ENCODE data around the gene MED12L.

The MED12L gene

DNA sequence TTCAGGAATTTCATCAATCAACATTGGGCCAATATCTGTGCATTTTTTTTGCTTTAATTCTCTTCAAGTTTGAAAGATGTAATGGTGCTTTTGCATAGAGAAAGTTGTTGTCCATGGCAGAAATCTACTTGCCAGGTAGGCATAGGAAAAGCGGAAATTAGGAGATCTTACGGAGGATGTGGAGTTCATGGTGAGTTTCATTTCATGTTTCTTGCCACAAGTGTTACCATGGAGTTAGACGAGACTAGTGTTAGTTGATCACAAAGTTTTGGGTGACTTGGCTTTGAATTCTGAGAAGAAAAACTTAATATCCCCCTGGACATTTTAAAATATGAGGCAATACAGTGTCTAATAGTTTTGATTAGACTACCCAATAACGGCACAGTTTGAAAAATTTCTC lies 244.9 kb downstream of the MED12L start:
- no peak for DNase-seq

DNA sequence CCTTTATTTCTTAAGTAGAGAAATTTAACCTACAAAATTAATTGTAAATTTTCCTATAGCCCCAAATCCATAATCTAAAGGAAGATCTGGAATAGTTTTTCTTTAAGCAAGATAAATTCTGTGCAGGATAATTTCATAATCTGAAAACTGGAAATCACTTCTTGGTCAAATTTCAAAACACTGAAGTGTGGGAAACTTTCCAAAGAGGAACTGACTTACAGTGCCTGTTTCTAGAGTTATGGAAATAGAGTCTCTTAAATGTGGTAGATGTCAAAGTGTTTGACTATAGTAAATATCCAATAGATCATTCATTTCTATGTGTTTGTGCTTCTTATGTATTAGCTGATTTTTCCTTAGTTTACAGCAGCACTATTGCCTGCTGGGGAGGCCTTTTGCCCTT lies 245.4 kb downstream of the MED12L start:
- no peak for DNase-seq

DNA sequence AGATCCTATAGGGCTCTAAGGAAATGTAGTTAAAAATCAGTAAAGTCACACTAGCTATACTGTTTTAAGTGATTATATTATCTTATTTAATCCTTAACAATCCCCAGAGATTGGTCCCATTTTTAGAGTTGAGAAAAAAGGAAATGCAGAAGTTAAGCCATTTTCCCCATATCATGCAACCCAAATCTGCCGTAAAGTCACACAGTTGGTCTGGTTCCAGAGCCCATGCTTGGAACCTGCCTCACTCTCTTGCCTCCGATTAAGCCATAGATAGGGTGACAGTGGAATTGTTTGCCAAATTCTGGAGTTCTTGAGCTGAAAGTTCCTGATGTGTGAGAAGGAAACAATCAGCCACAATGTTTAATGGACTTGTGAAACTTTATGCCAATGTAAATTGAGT lies 246.2 kb downstream of the MED12L start:
- DNase-seq: no peak

DNA sequence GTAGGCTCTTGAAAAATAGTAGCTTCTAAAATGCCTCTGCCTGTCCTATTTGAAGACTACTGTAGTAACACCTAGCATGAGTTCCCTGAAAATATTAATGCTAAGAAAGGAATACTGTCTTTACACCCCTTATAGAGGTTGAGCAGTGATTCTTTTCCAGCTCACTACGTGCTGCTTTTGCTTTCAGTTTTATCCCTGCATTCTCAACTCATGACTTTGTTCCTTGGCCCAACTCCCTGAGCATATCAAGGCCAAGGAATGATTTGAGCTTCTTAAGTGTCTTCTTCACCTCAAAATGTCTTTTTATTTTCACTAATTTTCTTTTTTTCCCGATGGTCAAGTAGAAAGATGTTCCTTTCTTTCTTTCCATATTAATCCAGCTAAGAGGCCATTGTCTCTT lies 260.4 kb downstream of the MED12L start:
- DNase-seq: no peak

DNA sequence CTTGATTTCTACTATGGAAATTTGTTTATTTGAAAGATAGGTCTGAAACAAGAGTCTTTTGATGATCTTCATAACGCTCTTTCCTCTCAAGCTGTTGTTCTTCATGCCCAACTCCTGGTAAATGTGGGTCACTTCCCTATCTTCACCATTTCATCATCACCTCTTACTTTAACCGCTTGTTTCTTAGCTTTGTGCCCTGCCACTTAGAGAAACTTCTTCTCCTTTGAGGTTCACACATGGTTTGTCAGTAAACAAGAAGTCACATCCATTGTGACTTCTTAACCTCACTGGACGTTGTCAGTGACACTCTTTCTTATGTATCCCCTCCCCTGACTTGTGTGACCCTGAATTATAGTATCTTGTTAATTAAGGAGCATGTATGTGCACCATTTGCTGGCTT lies 260.8 kb downstream of the MED12L start:
- DNase-seq: no peak

DNA sequence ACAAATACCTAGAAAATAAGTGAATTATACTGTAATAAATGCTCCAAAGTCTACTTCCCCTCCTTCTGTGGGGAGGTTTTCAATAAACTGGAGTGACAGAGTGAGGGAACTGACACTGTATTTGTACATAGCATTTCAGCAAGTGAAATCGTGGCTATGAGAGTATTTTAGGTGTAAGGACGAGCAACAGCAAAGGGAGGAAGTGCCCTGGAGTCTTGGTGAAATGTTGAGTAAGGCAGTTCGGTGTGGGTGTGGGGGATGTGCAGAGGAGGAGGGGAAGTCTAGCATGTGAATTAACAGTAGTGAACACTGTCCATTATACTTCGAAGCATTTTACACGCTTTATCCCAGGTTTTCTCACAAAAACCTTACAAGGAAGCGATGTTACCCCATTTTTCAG lies 262.0 kb downstream of the MED12L start:
- no peak for DNase-seq

DNA sequence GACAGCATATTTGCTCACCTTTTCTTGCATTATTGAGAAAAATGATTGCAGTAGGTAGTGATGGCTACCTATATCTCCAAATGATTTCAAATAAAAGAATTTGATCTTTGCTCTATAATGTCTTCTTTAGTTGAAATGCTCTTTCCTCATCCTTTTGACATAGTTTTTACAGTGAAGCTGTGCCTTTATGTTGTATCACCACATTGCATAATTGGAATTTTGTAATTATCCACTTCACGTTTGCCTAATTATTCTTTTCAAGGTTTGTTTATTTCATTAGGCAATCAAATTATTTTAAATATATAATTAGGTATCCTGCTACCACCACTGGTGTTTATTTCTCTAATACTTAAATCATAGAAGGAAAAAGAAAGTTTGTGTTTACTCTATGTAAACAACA lies 265.2 kb downstream of the MED12L start:
- no peak for DNase-seq

DNA sequence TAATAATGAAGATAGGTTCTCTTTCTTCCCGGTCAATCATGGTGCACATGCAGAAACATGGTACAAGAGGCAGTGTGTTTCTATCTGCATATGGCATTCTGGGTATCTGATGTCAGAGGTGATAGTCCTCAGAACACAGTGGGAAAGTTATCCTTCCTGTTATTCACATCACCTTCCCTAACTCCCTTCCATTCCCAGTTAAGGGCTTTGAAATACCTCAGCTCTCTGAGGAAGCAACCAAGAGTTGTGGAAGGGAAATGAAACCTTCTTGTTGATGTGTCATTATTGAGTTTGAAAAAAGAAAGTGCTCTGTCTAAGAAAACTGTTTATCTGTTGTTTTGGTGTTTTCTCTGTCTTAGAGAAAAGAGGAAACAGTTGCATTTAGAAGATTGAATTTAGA lies 265.8 kb downstream of the MED12L start:
- no peak for DNase-seq

DNA sequence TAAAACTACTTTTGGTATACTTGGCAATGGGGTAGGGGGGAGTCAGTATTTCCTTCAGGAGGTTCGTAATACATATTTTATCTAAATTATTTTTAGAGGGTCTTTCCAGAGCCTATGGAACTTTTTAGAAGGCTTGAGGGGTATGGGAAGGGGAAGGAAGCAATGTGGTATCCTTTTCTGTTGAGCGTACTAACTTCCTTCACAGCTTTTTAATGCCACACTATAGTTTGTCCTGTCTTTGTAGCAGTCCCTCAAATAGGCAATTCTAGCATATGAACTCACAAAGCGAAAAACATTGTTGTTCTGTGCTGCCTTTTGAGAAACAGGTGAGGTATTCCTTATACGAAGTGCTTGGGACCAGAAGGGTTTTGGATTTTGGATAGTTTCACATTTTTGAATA lies 266.2 kb downstream of the MED12L start:
- no peak for DNase-seq

DNA sequence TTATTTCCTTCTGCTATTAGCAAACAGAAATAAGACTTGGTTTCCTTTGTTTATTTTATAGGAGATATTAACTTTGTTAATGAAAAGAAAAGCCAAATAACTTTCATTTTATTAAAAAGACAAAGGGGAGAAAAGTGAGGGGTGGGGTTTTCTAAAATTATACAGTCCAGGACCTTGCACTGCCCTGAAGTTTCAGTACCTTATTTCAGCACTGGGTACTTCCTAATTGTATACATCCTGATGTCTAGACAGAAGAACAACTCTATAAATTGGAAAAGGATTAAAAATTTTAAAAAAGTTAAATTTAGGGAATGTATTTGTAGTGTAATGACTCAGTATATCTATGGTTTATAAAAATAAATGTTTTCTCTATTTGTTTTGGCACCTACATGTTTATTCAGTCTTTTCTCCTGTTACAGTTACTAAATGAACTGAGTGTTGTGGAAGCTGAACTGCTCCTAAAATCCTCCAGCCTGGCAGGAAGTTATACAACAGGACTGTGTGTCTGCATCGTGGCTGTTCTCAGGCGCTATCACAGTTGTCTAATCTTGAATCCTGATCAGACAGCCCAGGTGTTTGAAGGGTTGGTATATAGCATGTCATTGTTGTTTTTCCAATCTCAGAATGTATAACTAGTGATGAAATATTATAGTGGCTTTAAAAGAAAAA lies 271.5 kb downstream of the MED12L start:
- DNase-seq: no peak

DNA sequence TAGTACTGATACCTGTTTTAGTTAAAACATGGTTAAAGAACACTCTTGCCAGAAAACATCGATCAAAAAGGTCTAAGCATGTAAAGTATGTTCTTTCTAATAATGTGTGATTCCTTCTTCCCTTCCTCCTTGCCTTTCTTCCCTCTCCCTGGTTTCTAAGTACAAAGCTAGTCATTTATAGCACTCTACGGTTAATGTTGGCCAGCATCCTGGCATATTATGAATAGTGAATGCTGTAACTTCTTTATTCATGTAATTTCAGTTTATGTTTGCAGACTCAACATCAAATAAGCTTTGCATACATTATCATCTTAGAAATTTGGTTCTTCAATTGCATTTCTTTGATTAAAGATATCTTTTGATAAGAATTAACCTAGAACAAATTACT lies 272.0 kb downstream of the MED12L start:
- DNase-seq: no peak

DNA sequence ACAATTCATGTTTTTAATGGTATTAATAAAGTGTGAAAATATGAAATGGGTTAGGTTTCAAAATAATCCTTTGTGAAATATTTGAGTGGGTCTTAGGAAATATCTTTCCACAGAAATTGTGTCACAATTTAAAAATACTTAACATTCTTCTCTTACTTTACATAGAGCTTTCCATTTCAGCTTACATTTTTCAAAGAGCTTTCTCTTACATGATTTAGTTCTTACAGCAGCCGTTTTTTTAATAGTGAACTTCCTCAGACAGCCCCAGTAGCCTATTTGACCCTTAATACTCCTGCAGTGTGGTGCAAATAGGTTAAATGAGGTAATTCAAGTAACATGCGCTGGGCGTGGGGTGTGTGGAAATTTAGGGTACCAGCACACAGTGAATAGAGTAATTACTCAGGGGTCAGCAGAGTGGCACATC lies 277.3 kb downstream of the MED12L start:
- no peak for DNase-seq

DNA sequence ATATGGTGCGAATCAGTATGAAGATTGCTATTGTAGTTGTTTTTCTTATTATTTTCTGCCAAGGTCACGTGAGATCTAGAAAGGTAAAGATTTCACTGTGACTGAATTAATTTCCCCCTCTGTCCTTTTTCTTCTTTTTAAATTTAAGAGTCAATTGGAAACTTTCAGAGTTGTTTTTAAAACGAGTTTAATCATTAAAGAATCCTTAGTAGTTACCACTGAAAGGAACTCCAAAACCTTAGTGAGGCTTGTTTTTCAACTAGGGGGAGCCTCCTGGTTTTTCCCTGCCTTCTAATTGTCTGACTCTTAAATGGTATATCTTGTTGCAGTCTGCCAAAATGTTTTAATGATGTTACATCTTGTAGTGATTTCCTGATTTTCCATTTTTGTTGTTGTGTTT lies 281.5 kb downstream of the MED12L start:
- no peak for DNase-seq

DNA sequence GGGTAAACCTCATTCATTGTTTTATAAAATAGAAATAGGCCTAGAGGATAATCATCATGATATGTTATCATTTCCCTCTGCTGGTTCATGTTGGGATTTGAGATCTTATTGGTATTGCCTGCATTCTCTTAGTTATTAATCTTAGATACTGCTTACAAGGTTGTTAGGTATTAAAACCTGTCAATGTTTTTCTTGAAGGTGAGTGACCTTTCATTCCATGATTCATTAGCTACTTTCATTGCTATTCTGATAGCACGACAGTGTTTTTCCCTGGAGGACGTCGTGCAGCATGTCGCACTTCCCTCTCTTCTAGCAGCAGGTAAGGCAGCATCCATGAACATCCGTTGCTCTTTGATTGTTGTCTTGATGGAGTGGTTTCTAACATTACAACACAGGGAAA lies 282.0 kb downstream of the MED12L start:
- DNase-seq: no peak

DNA sequence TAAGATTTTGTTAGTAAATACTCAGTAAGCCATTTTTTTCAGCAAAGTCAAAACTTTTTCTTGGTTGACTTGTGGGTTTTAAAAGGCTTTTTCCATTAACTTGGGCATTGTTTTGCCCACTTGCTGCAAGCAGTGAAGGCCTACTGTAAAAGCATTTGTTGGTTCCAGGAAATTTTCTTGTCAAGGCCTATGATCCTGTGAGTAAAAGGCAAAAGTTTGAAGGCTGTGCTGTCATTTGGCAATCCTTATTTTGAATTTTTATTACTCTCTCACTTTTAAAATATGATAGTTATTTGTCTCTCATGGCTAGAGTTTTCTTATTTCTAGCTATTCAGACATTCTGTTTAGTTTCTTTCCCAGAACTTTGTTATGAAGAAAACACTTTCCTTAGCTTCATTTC lies 286.1 kb downstream of the MED12L start:
- DNase-seq: no peak

DNA sequence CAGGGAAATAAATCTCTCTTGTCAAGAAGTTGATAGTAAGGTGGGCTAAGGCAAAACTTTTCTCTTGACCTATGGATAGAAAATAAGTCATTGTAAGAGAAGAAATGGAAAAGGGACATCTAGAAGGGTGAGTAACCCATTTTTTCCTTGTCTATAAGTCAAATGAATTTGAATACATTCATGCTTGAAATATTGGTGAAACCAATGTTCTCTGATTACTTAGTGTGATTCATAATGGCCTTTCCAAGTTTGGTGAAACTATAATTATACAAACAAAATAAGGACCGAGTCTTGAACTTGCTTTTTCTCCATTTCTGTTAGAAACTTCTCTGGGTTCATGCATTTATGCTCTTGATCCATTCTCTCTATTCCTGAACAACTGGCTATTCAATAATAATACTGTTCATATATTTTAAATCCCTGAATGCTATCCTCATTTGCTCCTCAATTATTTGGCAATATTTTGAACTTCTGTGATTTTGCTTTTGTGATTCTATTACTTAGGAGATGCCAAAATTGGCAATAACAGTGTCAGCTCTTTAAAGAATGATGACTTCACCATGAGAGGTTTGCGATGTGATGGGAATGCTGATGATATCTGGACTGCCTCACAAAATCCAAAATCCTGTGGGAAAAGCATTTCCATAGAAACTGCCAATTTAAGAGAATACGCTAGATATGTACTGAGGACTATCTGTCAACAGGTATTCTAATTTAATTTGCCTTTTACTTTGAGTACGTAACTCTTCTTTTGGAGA lies 286.8 kb downstream of the MED12L start:
- no peak for DNase-seq

DNA sequence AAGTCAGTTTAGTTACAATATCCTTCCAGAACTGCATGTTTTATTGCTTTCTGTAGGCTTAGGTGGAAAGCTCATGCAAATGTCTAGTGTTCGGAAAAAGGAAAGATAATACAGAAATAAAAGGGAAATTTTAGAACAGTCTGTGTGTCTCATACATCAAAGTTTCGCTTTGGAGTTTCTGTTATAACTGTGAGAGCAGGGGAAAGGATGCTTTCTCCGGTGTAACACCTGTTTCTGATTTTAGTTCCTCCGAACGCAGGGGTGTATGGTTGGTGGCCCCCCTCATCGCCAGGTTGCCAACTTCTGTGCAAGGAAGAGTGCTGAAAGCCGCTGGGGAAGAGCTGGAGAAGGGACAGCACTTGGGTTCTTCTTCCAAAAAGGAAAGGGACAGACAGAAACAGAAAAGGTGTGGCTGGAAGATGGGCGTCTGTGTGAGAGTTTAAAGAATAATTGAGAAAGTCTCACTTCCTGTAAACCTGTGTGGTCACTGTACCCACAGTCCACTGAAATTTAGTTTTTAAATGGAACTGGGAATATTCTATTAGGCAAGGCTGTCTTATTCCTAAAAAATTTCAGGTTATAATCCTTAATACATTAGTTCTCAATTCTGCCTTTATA lies 292.4 kb downstream of the MED12L start:
- DNase-seq: no peak

DNA sequence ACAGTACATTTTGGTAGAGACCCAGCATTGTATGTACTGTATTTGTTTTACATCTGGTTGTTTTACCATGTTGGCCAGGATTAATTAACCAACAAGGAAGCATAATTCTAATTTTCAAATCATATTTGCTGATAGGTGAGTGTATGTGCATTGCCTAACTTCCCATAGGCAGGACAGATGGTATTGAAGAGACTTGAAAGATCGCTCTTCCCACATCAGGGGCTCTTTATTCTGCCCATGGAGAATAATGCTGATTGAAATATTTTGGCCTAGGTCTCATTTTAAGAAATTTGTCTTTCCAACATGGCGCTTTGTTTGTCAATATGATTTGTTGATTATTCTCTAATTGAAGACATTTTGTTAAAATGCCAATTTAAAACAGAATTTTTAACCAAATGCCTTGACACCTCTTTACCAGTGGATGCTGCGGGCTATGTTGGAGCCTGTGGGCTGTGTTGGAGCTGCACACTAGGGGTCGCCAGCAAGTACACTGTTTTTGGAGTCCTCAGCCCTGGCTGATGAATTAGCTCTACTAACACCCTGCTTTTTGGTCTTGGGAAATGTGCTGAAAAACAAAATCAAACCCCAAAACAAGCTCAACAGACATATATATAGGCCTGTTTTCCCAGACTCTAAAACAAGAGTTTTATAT lies 293.7 kb downstream of the MED12L start:
- no peak for DNase-seq

DNA sequence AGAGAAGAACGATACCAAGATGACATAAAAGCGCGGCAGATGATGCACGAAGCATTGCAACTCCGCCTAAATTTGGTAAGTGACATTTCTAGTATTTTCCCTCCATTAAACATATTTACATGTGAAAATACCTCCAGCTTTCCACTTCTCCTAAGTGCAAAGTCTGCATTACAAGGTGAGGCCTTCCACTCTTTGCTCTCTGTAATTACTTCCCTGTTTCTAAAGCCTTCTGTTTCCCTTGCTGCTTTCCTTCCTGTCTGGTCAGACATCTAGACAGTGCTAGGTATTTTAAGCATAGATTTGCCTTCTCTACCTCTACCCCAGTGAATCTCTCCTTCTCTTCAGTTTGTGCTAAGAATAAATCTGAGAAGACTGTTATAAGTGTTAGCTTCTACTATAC lies 297.2 kb downstream of the MED12L start:
- no peak for DNase-seq

DNA sequence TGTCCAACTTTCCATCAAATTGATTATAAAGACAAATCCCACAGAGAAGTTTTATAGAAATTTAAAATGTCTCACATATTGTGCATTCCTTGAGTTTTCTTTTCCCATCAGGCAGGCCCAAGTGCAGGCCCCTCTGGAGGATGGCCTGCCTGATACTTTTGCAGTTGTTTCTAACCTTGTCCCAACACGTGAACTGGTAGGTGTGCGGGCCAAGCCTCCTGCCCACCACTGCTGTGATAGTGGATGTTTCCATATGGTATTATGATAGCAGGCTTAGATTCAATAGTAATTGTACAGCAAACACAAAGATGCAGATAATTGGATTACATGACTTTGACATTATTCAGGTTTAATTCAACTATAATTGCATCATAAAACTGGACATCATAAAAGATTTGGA lies 297.6 kb downstream of the MED12L start:
- no peak for DNase-seq

DNA sequence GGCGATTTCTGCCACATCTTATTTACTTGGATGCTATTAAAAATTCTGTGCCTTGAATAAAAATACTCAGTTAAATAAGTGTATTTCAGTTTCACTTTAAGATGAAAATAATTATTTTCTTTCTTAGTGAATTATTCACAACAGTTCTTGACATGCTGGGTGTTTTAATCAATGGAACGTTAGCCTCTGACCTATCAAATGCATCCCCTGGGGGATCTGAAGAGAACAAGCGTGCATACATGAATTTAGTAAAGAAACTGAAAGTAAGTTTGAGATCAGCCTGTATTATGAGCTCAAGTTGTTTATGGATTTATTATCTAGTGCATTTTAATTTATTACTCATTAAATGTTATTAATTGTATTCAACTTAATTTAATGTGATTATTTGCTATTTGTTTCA lies 298.5 kb downstream of the MED12L start:
- DNase-seq: no peak

DNA sequence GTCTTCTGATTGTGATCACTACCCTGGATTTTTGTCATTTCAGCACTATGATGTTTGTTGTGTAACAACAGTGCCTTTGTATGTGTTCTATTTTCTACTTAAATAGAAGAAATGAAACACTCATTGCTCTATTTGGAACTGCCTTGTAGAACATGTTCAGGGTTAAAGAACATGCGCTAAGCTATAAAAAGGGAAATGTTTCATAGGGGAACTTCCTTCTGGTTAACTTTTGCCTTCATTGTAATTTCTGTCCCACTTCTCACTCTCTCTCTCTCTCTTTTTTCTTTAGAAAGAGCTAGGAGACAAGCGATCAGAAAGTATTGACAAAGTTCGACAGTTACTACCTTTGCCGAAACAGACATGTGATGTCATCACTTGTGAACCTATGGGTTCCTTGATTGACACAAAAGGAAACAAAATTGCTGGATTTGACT lies 299.3 kb downstream of the MED12L start, which contains the start of gene P2RY12:
Gene P2RY12 (minus strand): TSS at position 13 of the 434 bp plus-strand sequence. CDS start 45,908 bp downstream, outside the sequence.
- no peak for DNase-seq

DNA sequence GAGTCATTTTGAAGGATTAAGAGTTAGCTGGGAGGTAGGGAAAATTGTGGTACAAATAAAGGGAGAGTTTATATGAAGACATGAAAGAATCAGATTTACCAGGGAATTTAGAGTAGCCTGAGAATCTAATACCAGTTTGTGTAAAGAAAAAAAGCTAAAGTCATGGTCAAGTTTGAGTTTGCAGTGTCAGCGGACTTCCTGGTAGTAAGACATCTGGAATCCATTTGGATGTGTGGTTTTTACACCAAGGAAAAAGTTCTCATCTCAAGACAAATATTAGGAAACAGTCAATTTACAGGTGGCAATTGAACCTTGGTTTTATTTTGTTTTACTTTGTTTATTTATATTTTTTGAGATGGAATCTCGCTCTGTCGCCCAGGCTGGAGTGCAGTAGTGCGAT lies 300.6 kb downstream of the MED12L start:
- DNase-seq: no peak

DNA sequence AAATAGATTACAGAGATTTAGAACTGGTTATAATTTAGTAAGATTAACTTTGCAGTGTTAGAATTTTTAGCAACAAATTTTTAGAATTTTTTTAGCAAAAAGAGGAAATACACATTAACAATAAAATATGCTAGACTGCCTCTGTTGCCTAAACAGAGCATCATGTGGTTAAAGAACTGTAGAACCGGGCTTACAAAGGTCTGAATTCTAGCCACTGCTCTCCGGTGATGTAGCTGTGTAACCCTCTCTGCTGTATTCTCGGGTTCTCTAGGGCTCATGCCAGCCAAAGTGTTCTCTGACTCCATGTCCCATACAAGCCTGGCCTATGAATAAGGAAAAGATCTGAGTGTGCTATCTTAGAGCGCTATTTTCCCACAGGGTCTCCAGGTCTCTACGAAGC lies 302.0 kb downstream of the MED12L start:
- DNase-seq: no peak

Measured in activated CD8-positive, alpha-beta memory T cell treated with anti-CD3 and anti-CD28 coated beads, Interleukin-2, amount 50 U/mL, for 4 hours (primary cell).